Head of caudate nucleus (tissue), 42 donors: ENCODE results near the gene HOXA4.

ENCODE experiments used
- DNase-seq, 42 donors: peaks; one replicate each; pipeline versions ENCODE4 v3.0.0 to v3.0.0-alpha.2; 2020 to 2021; ENCODE audit warnings: mixed read lengths in 7 of 42
- intact Hi-C: fragments of 100-400 bp; cut with DNase I; formaldehyde crosslinking; loops from one replicate; pipeline ENCODE4 v1.15.0; 2022

Gene HOXA4

GRCh38 chr7:27114881-27115220 lies 15.7 kb downstream of the HOXA4 start:
- no peak for DNase-seq
- intact Hi-C loops, result no loop called here

GRCh38 chr7:27113991-27114769 lies 16.4 kb downstream of the HOXA4 start:
- intact Hi-C loops, result no loop called here
- no peak for DNase-seq

- intact Hi-C loops, result no loop called here
Observed at GRCh38 chr7:27112955-27113949, 17.3 kb downstream of the HOXA4 start.

GRCh38 chr7:27112361-27112760 lies 18.2 kb downstream of the HOXA4 start:
- DNase-seq, result no peak
- intact Hi-C loops, result no loop called here

More at GRCh38 chr7:27112955-27113949, 17.3 kb downstream of the HOXA4 start:
- DNase-seq, result no peak

DNA sequence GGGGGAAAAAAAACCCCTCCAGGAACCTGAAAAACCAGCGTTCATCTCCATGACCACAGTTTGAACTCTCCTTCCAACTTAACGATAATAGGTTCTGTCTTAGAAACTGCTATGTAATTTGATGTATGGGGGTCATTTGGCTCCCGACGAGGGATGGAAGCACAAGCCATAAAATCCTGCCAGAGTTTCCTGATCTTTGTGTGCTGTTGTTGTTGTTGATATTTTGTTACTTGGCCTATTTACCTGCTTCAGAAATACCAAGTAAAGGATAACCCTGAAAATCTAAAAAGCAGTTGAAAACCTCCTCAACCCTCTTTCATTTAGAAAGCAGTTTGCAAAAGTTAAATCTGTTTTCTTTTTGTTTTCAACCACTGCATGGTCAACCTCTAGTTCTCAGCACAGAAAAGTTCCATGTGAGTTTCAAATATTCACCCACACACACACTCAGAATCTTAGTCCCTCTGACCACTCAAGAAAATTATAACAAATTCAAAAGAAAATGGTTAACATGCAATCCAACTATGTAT lies 18.7 kb downstream of the HOXA4 start:
- intact Hi-C loops, result no loop called here
- no peak for DNase-seq

- intact Hi-C loops, result no loop called here
- DNase-seq, result no peak
Observed at GRCh38 chr7:27111042-27111750, 19.4 kb downstream of the HOXA4 start.

- no peak for DNase-seq
- intact Hi-C loops, result no loop called here
Observed at GRCh38 chr7:27110186-27111031, 20.1 kb downstream of the HOXA4 start.

DNA sequence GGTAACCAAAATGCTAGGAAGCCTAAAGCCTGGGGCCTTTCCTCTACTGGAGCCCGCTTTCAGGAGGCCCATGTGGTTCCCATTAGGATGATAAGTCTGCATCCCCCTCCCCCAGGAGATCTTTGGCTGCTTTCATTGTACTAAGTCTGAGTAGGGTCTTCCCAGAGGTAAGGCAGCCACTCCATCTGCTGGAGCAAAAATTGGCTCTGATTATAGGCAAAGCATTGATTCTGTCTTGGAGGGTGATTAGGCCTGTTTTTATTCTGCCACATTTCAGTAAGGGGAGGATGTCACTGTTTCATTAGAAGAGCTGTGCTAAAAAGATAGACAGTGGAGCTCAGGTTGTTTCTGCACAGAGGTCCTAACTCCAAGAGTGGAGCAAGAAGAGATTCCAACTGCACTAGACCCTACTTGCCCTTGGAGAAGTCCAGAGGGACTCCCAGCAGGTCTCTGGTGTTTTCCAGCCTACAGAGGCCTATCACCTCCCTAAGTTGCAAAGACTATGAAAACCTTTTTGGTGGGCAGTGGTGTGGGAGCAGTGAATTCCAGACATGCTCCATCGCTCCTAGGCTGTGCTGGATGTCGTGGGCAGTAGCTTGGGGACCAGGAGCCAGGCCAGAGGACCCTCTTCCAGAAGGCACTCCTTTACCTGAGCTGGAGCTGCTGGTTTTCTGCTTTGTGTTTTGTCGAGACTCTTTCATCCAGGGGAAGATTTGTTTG lies 20.9 kb downstream of the HOXA4 start:
- intact Hi-C loops, result no loop called here
- no peak for DNase-seq

GRCh38 chr7:27108390-27109127 lies 22.0 kb downstream of the HOXA4 start:
- intact Hi-C loops, result no loop called here
- DNase-seq, result no peak

DNA sequence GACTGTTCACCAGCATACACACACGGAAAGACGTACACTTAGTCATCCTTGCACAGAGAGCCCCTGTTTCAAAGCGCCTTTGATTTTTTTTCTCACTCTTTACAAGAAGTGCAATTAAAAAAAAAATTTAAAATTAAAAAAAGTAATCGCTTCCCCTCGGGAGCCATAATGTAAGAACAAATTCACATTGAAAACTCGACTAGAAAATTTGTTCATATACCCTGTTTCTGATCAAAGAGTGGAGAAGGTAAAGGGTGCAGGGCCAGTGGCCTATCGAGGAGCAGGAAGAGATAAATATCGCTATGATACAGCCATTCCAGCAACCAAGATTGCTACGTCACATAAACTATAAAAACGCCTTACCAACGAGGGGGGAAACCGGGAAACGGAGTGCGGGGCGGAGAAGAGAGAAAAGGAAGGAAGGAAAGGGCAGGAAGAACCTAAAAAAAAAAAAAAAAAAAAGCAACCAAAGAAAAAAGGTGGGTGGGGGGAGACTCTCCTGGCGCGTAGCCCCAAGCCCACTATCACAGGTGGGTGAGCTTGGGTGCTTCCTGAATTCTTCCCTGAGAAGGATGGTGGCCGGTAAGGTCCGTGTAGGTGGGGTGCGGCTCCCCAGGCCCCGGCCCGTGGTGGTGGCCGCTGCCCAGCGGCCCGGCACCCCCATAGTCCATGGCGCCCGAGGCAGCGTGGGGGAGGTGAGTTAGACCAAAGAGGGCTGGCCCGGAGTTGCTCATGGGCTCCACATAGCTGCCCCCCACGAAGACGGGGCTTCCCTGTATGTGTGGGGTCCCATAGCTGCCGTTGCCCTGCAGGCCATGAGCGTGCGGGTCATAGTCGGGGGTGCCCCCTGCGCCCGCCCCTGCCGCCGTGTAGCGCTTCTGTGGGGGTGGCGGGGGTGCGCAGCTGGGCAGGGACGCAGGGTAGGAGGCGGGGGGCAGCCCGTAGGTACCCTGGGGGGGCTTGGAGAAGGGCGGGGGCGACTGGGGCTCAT lies 22.9 kb downstream of the HOXA4 start:
- no peak for DNase-seq
- intact Hi-C loops, result no loop called here

DNA sequence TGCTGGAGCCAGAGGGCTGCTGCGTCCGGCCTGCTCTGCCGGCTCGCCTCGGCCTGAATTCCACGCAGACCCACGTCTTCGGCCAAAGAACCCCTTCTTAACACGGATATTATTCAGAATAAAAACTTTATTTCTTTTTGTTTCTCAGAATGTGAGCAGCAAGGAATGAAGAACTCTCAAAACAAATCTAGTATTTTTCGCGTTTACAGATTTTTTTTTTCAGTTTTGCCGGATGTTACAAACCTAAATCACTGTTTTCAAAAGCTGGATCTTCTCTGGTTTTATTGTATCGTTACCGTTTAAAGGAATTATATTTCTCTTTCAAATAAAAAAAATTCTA lies 23.7 kb downstream of the HOXA4 start:
- intact Hi-C loops, result no loop called here
- no peak for DNase-seq

DNA sequence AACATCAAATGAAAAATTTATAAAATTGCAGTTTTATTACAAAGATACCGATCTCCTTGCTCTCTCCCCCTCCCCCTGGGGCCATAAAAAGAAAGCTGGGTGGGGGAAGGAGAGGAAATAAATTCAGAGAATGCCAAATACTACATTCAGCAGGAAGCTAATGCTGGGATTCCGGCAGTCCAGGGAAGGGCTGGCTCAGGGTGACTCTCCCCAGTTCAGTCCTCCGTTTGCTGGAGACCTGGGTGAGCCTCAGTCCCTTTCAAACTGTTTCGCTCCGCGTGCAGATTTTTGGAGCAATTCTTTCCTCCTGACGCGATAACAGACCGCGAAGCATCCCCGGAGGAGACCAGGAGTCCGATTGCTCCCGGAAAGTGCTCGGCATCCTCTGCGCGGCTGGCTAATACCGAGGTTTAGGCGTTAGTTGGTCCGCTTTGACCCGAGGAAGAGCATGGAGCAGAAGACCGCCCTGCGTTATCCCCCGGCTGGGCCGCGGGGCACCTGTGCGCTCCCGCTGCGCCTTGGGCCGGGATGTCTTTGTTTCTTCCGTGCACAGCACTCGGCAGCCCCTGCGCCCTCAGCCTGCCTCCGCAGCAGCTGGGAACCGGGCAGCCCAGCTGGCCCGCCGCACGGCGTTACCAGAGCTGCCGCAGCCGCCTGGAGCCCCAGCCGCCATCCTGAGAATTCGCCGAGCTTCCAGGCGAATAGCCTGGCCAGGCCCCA lies 24.2 kb downstream of the HOXA4 start:
- intact Hi-C loops, result no loop called here
- DNase-seq, result no peak

DNA sequence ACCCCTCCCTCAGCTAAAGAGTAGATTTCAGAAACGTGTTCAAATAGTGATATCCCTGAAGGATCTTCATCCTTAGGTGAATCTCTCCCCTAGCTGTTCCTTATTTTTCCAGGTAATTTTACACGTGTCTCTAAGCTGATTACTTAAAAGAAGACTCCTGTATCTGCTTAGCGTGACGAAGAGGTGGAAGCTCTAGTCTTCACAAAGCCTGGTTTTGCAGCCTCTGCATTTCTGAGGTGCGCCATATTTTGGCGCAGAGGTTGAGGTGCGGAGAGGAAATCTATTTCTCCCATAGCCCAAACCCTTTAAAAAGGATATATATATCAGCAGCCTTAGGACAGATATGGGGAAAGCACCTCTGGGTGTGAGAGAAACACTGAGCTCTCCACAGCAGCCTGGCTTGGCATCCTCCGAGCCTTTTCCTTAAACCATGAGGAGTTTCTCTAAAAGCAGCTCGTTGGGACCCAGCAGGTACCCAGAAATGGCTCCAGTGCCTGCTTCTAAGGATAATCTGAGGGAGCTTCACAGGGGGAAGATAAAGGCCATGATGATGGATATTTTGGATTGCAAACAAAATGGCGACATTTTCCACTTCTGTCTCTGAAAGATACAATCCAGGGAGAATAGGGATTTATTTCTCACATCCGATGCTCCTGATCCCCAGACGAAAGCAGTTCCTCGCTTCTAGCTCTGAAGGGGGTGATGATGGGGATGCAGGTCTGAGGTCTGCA lies 25.1 kb downstream of the HOXA4 start:
- intact Hi-C loops, result no loop called here
- DNase-seq, result no peak

GRCh38 chr7:27104341-27105058 lies 26.1 kb downstream of the HOXA4 start:
- intact Hi-C loops, result no loop called here
- DNase-seq, result no peak
